GM23338 (cell line): ENCODE measurements around the gene LRP10. TPM values are rescaled to one million over a fixed set of nuclear protein-coding genes. Genes with fewer than 3 reads are reported as not detected.

Experiments used
- CREB1 ChIP-seq: fragments of 250-450 bp; sonication (Bioruptor Pico); IDR thresholded peaks from 2 replicates; pipeline ENCODE4 v1.5.0; 2020; ENCODE audit warnings: low read depth, mild to moderate bottlenecking, moderate library complexity
- CTCF ChIP-seq, 2 experiments: fragments of 200-600 bp in 1 of 2; sonication (generic) in 1 of 2; conservative IDR thresholded peaks; 2 replicates each; pipeline versions ENCODE4 v1.5.1 to v1.6.1; 2016 to 2017; ENCODE audit warnings: antibody characterized with exemption in 2 of 2, low read depth in 2 of 2, mild to moderate bottlenecking in 2 of 2, moderate library complexity in 1 of 2
- ETS1 ChIP-seq: IDR thresholded peaks from 2 replicates; pipeline ENCODE4 v1.6.1; 2016; ENCODE audit warnings: antibody characterized with exemption
- EZH2 ChIP-seq: fragments of 200-600 bp; sonication (generic); IDR thresholded peaks from one replicate; pipeline ENCODE4 v1.8.0; 2017; ENCODE audit warnings: antibody characterized with exemption, mild to moderate bottlenecking, low read depth; ENCODE audit not compliant: unreplicated experiment
- JUNB ChIP-seq: IDR thresholded peaks from one replicate; pipeline ENCODE4 v1.6.1; 2016; ENCODE audit warnings: antibody characterized with exemption; ENCODE audit not compliant: unreplicated experiment
- POLR2AphosphoS5 ChIP-seq: IDR thresholded peaks from 2 replicates; pipeline ENCODE4 v1.6.1; 2016; ENCODE audit warnings: antibody characterized with exemption, low read depth
- REST ChIP-seq: IDR thresholded peaks from one replicate; pipeline ENCODE4 v1.6.1; 2018; ENCODE audit warnings: antibody characterized with exemption; ENCODE audit not compliant: unreplicated experiment
- STAT1 ChIP-seq: IDR thresholded peaks from one replicate; pipeline ENCODE4 v1.6.1; 2016; ENCODE audit warnings: antibody characterized with exemption; ENCODE audit not compliant: unreplicated experiment
- ZNF331 ChIP-seq: fragments of 250-450 bp; sonication (Bioruptor Pico); IDR thresholded peaks from 2 replicates; pipeline ENCODE4 v1.5.0; 2020; ENCODE audit warnings: low read depth, mild to moderate bottlenecking, moderate library complexity
- ZNF462 ChIP-seq: fragments of 250-450 bp; sonication (Bioruptor Pico); IDR thresholded peaks from 2 replicates; pipeline ENCODE4 v1.5.0; 2020; ENCODE audit warnings: mild to moderate bottlenecking, moderate library complexity
- polyA plus RNA-seq: library from polyadenylated mRNA; unstranded; fragments of >200 nt; fragmentation: Nextera tagmentation; extraction: Ambion mirVana; gene quantifications from 2 replicates; pipeline ENCODE4 v1.2.1, GENCODE V29; 2016
- total RNA-seq: library from RNA; depleted of rRNA; stranded (reverse); fragments of >200 nt; shearing (Covaris generic); gene quantifications from 2 replicates; pipeline ENCODE4 v1.2.3, GENCODE V29; 2014

Gene LRP10
- total and polyA plus RNA-seq, 2 experiments from 2014 or later: 6.4 to 18.1 TPM

GRCh38 chr14:22846811-22847307 is 24.7 kb upstream of the LRP10 start (continued):
- TF ChIP-seq ZNF462 (CRISPR knock-in tag): no peak
- TF ChIP-seq JUNB: no peak
- TF ChIP-seq ETS1: no peak
- TF ChIP-seq ZNF331 (CRISPR knock-in tag): no peak
- TF ChIP-seq EZH2: no peak
- no peak for TF ChIP-seq POLR2AphosphoS5
- no peak for TF ChIP-seq CREB1 (CRISPR knock-in tag)
- no peak for TF ChIP-seq REST
- TF ChIP-seq STAT1: no peak
- TF ChIP-seq CTCF (conservative IDR thresholded peaks at IDR 0.05; ENCODE audit: low read depth in 2 of 2): no peak
